NCI-H748 (cell line): ENCODE results near the gene NDFIP2.

ENCODE experiments used
- DNase-seq: peaks from one replicate; lab custom pipeline; 2025; ENCODE audit not compliant: unreplicated experiment; lab: John Stamatoyannopoulos, UW

The NDFIP2 gene

DNA sequence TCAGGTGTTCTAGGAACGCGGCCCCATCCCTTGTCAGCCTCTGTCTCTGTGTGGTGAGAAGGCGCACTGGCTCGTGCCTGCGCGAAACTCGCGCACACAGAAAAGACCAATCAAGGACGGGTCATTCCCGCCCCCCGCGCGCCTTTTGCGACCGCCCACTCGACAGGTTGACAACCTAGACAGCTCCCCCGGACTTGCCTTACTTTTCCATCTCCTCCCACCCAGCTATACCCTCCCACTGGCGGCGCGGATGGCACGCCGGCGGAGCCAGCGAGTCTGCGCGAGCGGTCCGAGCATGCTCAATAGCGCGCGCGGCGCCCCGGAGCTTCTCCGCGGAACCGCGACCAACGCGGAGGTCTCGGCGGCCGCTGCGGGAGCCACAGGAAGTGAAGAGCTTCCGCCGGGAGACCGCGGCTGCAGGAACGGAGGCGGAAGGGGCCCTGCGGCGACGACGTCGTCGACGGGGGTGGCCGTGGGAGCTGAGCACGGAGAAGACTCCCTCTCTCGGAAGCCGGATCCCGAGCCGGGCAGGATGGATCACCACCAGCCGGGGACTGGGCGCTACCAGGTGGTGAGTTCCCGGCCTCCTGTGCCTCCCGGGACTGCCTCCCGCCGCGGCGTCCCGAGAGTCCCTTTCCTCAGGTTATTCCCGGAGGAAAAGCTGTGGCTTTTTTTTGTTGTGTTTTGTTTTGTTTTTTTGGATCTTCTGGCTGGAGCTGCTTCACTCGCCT, at the start of gene NDFIP2:
TSS of gene NDFIP2 (plus strand) at position 202 of the 731 bp plus-strand sequence. CDS start at position 251, 49 bp downstream.
- DNase-seq: peak; percentile 97

DNA sequence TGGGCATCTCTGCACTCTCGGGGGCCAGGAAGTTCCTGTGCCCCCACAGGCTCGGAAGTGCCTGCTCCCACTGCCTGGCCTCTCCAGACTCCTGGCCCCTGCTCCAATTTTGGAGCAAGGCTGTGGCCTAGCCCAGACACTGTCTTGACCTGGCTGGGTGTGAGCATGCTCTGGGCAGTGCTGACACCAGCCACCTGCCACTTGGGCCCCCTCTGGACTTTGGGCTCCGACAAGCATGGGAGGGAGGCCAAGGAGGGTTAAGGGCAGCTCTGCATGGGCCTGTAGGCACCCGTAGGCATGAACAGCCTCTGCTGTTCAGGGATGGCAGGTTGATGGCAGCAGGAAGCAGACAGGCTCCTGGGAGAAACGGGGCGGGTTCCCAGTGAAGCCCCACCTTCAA, 48.9 kb upstream of the NDFIP2 start:
- DNase-seq: no peak

- DNase-seq: no peak
Measured at GRCh38 chr13:79432992-79433391, 48.0 kb upstream of the NDFIP2 start.

GRCh38 chr13:79434556-79434955, 46.4 kb upstream of the NDFIP2 start:
- DNase-seq: no peak

- DNase-seq: no peak
Measured at GRCh38 chr13:79435561-79435990, 45.4 kb upstream of the NDFIP2 start.

DNA sequence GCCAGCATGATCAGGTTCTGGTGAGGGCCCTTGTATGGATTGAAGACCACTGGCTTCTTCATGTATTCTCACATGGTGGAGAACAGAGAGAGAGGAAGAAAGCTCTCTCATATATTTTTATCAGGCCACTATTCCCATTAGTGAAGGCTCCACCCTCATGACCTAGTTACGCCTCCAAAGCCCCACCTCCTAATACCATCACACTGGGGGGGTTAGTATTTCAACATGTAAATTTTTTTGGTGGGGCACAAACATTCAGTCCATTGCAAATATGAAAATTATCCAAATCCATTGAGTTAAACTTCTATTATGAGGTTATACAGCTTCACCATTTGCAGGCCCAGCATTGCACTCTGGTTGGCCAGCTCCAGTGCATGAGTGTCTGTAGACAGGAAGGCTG, 41.7 kb upstream of the NDFIP2 start:
- no peak for DNase-seq

DNA sequence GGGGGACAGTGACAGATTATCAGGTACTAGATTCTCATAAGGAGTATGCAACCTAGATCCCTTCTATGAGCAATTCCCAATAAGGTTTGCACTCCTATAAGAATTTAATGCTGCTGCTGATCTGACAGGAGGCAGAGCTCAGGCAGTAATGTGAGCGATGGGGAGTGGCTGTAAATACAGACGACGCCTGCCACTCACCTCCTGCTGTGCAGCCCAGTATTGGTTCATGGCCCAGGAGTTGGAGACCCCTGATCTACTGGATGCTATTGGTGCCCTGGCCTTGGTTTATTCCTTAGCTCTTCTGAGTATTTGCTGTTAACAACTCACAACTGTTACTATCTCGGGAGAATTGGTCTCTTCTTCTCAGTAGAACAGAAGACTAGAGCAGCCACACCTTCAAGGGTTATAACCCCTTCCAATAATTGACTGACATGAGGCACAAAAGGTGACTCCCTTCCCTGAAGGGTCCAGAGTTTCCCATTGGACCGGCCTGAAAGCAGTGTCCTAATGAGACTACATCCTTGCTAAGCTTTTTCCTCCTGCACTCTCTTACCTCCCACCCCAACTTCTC, 39.9 kb upstream of the NDFIP2 start:
- DNase-seq: peak; percentile 20

GRCh38 chr13:79442221-79442620, 38.7 kb upstream of the NDFIP2 start:
- no peak for DNase-seq

GRCh38 chr13:79442706-79443105, 38.2 kb upstream of the NDFIP2 start:
- DNase-seq: no peak

GRCh38 chr13:79445968-79446645, 34.8 kb upstream of the NDFIP2 start:
- no peak for DNase-seq

- no peak for DNase-seq
Measured at GRCh38 chr13:79447141-79447540, 33.8 kb upstream of the NDFIP2 start.

GRCh38 chr13:79447741-79448140, 33.2 kb upstream of the NDFIP2 start:
- DNase-seq: no peak

DNA sequence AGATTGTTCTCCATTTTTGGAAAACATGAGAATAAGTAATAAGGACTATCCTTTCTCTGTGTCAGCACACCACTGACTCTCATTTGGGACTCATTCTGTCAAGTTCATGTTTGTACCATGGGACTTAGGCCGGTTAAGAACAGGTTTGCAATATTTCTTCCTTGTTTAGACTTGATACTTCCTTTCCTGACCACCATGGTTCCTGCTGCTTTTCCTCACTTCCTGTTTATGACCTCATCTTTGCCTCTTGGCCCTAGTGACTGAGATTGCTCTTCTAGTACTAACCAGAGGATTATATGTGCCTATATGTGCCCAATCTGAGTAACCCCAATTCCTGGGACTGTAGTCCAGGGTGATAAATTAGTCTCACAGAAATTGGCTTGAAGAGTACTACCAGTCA, 32.5 kb upstream of the NDFIP2 start:
- no peak for DNase-seq

DNA sequence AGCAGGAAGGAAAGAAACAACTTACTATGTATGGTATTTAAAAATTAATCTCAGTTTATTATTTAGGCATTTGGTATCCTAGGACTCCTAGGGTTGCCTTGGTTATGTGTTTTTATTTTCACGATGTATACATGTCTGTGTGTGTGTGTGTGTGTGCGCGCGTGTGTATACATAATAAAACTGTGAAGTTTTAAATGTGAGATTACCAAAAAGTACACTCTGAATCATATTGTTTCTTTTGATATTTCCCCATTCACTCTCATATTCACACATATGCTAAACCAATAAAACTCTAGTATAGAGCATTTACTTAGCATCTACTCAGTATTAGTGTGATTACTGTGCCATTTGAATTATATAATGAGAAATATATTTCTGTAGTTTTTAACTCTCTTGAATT, 30.8 kb upstream of the NDFIP2 start:
- no peak for DNase-seq

DNA sequence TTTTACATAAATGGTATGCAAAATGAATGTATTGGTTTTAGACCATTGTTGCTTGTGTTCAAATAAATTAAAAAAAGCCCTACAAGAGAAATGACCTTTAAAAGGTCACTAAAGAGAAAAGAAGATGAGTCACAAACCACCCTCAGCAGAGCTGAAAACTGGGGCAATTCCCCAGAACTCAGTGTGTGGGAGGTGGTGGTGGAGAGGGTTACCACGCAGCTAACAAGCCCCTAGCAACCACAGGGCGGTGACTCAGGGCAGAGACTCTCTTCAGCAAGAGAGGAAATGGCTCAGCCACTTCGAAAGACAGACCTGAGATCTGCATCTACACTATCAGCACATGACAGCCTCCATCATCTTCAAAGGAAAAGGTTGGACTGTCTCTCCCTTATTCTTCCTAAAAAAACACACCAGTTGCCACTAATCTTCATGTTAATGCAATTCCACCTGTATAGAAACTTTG, 29.4 kb upstream of the NDFIP2 start:
- peak; percentile 18 for DNase-seq

DNA sequence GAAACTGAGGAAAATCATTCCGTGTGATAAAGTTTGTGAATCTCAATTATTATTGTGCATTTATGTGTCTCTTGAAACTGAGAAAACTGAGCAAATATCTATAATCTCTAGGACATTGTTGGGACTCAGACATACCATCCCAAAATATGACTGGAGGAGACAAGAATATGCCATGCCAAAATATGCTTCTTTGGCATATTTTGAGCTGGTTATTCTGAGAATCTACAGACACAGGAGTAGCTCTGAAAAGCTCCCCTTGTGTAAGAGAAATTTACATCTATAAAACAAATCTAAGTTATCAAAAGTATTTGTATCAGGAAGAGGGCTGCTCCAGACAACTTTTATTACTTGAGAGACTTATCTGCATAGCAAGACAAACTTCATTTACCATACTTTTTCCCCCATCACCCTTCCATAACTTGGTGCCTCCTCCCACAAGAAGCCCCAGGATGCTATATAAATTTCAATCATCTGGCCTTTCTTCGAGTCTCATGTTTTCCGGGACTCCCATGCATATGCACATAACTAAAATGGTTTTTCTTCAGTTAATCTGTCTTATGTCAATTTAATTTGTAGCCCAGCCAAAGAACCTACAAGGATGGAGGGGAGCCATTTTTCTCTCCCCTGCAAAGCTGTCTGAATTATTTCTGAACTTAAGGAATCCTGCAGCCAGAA, 28.6 kb upstream of the NDFIP2 start:
- DNase-seq: no peak

- DNase-seq: no peak
Measured at GRCh38 chr13:79455331-79455730, 25.6 kb upstream of the NDFIP2 start.

- DNase-seq: no peak
Measured at GRCh38 chr13:79456051-79456450, 24.9 kb upstream of the NDFIP2 start.

GRCh38 chr13:79456656-79457365, 24.1 kb upstream of the NDFIP2 start:
- DNase-seq: no peak

- DNase-seq: no peak
Measured at GRCh38 chr13:79457390-79457789, 23.6 kb upstream of the NDFIP2 start.

- peak; percentile 5 for DNase-seq
Measured at GRCh38 chr13:79457948-79458347, 23.0 kb upstream of the NDFIP2 start.
